HG03064 (cell line): ENCODE measurements around the gene PUS10.
"Not testable (repeated sequence)": the region's sequence is repeated elsewhere in the genome, so short reads cannot be mapped to it uniquely, and the experiment has no call there.

Experiments used
- ATAC-seq: cut with Tn5 transposase; IDR thresholded peaks from one replicate; pipeline ENCODE4 v1.9.1; 2021; ENCODE audit warnings: low read depth; ENCODE audit not compliant: unreplicated experiment

Gene PUS10

DNA sequence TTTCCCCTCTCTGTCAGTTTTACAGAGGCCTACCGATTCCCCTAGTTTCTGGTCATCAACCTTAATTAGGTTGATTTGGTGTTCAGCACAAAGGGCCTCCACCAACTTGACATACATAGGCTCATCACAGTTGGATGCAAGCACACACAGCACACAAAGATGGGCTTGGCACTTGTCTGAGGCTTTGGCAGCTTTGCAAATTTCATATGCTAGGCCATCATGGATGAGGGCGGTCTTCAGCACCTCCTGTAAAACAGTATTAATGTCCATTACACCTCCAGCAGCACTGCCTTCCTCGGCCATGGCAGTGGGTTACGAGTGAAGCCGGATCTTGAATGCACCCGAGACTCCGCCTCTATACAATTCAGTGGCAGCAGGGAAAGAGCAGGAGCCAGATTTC is 79.8 kb downstream of the PUS10 start:
- no peak for ATAC-seq

DNA sequence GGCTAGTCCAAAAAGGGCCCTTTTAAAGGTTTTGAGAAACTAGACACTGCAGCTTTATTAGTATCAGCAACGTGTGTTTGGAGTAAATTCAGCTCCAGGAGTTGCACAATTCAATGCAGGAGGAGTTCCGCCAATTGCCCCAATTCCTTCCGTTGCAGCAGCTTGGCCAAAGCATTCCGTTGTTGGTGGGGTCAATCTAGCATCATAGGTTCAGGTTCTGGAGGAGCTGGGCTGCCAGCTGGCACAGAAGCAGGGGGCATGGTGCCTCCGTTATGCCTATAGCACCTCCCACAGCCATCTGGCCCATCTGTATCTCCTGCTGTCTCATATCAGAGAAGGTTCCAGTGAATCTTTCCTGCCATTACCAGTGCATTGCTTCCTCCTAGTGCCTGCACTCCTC is 81.3 kb downstream of the PUS10 start:
- no peak for ATAC-seq

DNA sequence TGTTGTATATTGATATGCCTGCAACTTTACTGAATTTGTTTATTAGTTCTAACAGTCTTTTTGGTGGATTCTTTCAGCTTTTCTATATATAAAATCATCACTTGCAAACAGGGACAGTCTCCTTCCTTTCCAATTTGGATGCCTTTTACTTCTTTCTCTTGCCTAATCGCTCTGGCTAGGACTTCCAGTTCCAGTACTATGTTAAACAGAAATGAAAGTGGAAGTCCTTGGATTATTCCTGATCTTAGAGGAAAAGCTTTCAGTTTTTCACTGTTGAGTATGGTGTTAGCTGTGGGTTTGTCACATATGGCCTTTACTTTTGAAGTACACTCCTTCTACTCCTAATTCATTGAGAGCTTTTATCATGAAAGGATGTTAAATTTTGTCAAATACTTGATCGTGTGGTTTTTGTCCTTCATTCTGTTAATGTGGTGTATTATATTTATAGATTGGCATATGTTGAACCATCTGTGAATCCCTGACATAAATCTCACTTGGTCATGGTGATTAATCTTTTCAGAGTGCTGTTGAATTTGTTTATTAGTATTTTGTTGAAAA is 83.8 kb downstream of the PUS10 start:
- no peak for ATAC-seq

DNA sequence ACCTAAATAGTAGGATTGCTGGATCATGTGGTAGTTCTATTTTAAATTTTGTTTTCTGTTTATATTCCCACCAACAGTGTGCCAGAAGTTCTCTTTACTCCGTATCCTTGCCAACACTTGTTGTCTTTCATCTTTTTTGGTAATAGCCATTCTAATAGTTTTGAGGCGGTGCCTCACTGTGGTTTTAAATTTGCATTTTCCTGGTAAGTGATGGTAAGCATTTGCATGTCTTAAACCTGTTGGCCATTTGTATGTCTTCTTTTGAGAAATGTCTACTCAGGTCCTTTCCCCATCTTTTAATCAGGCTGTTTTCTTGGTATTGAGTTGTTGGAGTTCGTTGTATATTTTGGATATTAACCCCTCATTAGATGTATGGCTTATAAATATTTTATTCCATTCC is 85.1 kb downstream of the PUS10 start:
- ATAC-seq, result no peak

DNA sequence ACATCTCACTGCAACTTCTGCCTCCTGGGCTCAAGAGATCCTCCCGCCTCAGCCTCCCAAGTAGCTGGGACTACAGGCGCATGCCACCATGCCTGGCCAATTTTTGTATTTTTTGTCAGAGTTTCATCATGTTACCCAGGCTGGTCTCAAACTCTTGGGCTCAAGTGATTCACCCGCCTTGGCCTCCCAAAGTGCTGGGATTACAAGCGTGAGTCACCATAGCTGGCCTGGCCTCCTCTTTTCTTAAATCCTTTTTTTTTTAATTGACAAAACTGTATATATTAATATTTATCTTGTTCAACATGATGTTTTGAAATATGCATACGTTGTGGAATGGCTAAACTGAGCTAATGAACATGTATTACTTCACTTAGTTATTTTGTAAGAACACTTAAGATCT is 86.0 kb downstream of the PUS10 start:
- ATAC-seq, result not testable (repeated sequence)

DNA sequence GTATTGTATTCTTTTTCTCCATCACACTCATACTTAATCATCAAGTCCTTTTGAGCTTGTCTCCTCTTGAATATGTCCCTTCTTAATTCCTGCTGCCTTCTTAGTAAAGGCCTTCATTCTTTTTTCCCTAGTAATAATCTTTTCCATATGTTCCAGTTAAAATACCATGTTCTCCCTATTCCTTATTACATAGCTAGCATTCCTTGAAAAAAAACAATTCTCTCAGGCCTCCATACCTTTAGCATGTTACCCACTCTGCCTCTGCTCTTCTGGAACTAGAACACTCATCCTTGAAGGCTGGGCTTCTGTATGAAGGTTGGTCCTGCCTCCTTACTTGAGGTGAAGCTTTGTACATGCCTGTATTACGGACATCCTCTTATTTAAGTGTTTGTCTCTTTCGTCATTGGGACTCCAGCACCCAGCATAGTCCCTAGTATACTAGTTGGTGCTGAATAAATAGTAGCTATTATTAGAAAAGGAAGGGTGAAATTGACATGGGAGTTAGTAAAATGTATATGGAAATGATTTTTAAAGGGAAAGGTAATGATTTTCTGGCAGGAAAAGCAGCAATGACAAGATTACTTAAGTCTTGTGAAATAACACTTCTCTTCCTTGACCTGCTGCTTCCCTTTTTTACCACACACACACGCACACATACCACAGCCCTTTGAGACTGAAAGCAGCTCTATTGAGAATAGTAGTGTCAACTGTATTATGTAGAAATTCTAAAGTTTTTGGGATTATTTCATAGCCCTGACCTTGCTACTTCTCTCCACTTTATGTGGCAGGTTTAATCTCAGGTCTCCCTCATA is 91.1 kb downstream of the PUS10 start:
- ATAC-seq, result no peak

DNA sequence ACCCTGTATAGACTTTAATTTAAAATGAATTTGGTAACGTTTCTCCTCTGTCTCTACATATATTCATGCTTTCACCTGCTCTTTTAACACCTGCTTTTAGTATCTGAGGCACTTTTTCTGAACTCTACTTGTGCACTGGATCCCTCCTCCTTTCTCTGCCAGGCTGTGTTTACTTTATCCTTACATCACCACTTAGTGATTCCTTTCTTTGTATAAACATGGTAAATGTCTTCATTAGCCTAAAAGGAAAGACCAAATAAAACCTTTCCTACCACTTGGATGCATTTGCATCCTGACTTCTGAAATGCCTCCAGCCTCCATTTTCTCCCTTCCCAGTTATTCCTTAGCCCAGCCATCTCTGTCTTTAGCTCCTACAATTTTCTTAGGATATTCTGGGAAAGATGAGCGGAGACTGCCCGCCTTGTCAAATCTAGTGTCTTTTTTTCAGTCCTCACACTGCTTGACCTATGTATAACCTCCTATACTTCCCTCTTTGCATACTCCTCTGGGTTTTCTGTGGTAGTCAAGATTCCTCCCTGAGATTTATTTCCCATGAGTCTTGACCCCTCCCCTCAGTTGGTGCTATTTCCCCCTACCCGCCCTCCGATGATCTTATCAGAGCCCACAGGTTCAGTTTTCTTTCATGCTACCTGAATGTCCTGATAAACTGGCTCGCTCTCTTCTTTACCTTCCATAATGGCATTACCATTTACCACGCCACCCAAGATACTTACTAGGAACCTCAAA is 91.9 kb downstream of the PUS10 start:
- ATAC-seq, result no peak

DNA sequence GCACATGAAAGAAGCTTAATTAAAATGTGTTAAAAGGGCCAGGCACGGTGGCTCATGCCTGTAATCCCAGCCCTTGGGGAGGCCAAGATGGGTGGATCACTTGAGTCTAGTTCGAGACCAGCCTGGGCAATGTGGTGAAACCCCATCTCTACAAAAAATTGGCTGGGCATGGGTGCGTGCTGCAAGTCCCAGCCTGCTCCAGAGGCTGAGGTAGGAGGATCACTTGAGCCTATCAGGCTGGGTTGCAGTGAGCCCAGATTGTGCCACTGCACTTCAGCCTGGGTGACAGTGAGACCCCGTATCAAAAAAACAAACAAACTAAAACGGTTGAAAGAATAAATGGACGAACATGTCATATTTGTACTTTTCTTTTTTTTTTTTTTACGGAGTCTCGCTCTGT is 110.7 kb downstream of the PUS10 start:
- no peak for ATAC-seq

DNA sequence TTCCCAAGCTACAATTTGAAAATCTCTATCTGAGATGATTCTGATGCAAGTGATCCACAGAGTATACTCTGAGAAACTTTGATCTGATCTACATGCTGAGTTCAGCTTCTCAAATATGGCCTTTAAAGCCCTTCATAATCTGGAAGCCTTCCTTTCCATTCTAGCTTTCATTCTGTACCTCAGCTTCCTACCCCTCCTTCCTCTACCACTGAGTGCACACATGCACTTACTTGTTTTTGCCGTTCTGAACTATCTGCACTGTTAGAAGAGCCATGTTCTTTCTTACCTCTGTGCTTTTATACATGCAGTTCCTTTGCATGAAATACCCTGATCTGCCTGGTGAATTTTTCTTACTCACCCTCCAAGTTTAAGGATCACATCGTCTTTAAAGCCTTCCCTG is 111.7 kb downstream of the PUS10 start:
- no peak for ATAC-seq

DNA sequence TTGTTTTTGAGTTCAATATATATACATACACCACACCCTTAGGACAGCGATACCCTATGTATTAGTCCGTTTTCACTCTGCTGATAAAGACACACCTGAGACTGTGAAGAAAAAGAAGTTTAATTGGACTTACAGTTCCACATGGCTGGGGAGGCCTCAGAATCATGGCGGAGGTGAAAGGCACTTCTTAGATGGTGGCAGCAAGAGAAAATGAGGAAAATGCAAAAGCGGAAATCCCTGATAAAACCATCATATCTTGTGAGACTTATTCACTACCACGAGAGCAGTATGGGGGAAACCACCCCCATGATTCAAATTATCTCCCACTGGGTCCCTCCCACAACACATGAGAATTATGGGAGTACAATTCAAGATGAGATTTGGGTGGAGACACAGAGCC is 112.2 kb downstream of the PUS10 start:
- ATAC-seq, result not testable (repeated sequence)

DNA sequence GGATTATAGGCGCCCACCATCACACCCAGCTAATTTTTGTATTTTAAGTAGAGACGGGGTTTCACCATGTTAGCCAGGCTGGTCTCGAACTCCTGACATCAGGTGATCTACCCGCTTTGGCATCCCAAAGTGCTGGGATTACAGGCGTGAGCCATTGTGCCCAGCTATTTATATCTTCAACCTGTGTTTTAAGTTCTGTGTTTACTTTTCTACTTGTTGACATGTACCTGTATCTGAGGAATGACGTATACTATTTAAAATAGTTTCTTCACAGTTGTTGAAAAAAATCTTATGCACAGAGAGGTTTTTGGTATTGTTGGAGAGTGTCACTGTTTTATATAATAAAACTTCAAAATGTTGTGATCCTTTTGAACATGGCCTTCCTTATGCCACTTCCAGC is 116.8 kb downstream of the PUS10 start:
- ATAC-seq, result not testable (repeated sequence)

DNA sequence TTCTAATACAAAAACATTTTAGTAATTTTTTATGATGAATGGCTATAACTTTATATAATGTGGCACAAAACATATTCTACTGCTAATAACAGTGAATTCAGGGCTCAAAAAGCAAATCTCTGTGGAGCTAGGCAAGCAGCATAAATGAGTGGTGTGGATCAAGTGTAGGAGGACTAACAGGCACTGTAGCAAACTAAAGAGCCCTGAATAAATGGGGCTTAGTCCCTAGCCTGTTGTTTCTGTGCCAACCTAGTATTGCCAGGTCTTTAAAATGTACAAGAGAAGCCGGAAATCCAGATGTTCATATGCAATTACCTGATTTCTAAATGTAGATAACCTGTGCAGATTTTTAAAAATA is 118.2 kb downstream of the PUS10 start:
- no peak for ATAC-seq

DNA sequence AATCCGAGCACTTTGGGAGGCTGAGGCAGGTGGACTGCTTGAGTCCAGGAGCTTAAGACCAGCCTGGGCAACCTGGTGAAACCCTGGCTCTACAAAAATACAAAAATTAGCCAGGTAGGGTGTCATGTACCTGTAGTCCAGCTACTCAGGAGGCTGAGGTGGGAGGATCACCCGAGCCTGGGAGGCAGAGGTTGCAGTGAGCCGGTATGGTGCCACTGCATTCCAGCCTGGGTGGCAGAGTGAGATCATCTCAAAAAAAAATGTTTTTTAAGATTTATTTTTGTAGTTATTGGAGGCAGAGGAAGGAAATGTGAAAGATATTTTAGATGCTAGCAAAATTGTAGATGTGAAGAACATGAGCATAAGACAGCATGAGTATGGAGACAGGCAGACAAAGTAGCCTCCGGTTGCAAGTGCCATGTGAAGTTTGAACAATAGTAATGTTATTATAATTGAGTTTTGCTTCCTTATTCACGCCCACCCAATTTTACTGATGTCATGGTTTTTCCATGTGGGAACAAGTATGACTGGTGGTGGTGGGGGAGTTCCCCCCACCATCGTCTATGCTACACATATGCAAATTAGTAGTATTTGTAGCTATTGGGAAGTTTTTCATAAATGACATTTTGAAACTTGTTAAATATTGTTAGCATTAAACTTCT is 118.7 kb downstream of the PUS10 start:
- ATAC-seq, result no peak

DNA sequence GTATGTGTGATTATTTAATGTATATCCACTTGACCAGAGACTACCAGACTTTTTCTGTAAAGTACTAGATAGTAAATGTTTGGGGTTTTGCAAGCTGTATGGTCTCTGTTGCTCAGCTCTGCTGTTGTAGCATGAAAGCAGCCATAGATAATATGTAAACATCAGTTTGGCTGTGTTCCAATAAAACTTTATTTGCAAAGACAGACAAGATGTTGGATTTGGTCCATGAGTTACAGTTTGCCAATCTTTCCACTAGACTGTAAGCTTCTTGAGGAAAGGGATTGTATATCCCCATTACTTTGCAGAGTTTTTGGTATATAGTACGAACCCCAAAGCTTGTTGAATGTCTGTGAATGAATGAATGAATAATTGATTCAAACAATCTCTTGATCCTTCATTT is 119.5 kb downstream of the PUS10 start:
- ATAC-seq, result no peak
